SK-N-SH (cell line): ENCODE data around the gene SLC50A1. TPM values are rescaled to one million over a fixed set of nuclear protein-coding genes. Genes with fewer than 3 reads are reported as not detected.

Experiments used
- CTCF ChIA-PET: fragments of 300-600, 350-600 bp; formaldehyde crosslinking; extraction: SDS; loops from one replicate; lab custom pipeline; 2021; lab: Yijun Ruan, JAX
- POLR2A ChIA-PET: fragments of 350-600 bp; sonication (Branson Sonifier 250); formaldehyde crosslinking; extraction: SDS; loops from one replicate; lab custom pipeline; 2020; ENCODE audit warnings: antibody characterized with exemption, inconsistent platforms; lab: Yijun Ruan, JAX
- DNase-seq: peaks from one replicate; pipeline ENCODE4 v3.0.0; 2012
- H2AFZ ChIP-seq: fragments of 200-600 bp; sonication (generic); 2 replicates; pipeline ENCODE4 v1.8.1; 2016; ENCODE audit warnings: antibody characterized with exemption, mild to moderate bottlenecking, low read depth
- H3F3A ChIP-seq: fragments of 200-600 bp; sonication (generic); replicated peaks from 2 replicates; pipeline ENCODE3; 2016; ENCODE audit warnings: antibody characterized with exemption, mild to moderate bottlenecking; ENCODE audit not compliant: insufficient read depth
- H3K27ac ChIP-seq, 2 experiments: fragments of 200-500 bp in 1 of 2; fragments of 200-600 bp in 1 of 2; sonication (Bioruptor generic) in 1 of 2; sonication (generic), shearing (Covaris generic) in 1 of 2; 2 replicates each; pipeline versions ENCODE4 v1.5.1 to v1.6.1; 2014 to 2016; ENCODE audit warnings: low read depth in 2 of 2, inconsistent platforms in 1 of 2, low read length in 1 of 2, mild to moderate bottlenecking in 1 of 2, mixed read lengths in 1 of 2
- H3K27me3 ChIP-seq: fragments of 200-600 bp; sonication (generic), shearing (Covaris generic); 2 replicates; pipeline ENCODE4 v1.6.1; 2016; ENCODE audit warnings: mixed run types; ENCODE audit not compliant: insufficient read depth
- H3K36me3 ChIP-seq, 2 experiments: fragments of 200-500 bp in 1 of 2; fragments of 200-600 bp in 1 of 2; sonication (Bioruptor generic) in 1 of 2; sonication (generic) in 1 of 2; replicated peaks in 1 of 2; 2 replicates each; pipeline versions ENCODE3 to v1.5.1; 2014 to 2016; ENCODE audit warnings: low read length in 1 of 2, mild to moderate bottlenecking in 1 of 2; ENCODE audit not compliant: insufficient read depth in 2 of 2, control insufficient read depth in 1 of 2
- H3K4me1 ChIP-seq, 2 experiments: fragments of 200-500 bp in 1 of 2; fragments of 200-600 bp in 1 of 2; sonication (Bioruptor generic) in 1 of 2; sonication (generic), shearing (Covaris generic) in 1 of 2; 2 replicates each; pipeline versions ENCODE4 v1.5.1 to v1.6.1; 2014 to 2016; ENCODE audit warnings: low read depth in 1 of 2, low read length in 1 of 2, mixed run types in 1 of 2; ENCODE audit not compliant: insufficient read depth in 2 of 2, control insufficient read depth in 1 of 2
- H3K4me2 ChIP-seq: fragments of 200-600 bp; sonication (generic), shearing (Covaris generic); 2 replicates; pipeline ENCODE4 v1.6.1; 2017; ENCODE audit warnings: mixed run types
- H3K4me3 ChIP-seq, 2 experiments: fragments of 200-500 bp in 1 of 2; fragments of 200-600 bp in 1 of 2; sonication (Bioruptor generic) in 1 of 2; sonication (generic), shearing (Covaris generic) in 1 of 2; 2 replicates each; pipeline versions ENCODE4 v1.5.1 to v1.8.1; 2014 to 2016; ENCODE audit warnings: low read depth in 2 of 2, inconsistent platforms in 1 of 2, low read length in 1 of 2, mild to moderate bottlenecking in 1 of 2, mixed read lengths in 1 of 2, moderate library complexity in 1 of 2
- H3K79me2 ChIP-seq: fragments of 200-600 bp; sonication (generic); 2 replicates; pipeline ENCODE4 v1.8.1; 2017; ENCODE audit warnings: mild to moderate bottlenecking; ENCODE audit not compliant: insufficient read depth
- H3K9ac ChIP-seq: fragments of 200-600 bp; sonication (generic); 2 replicates; pipeline ENCODE4 v1.6.1; 2017; ENCODE audit warnings: mixed run types
- H3K9me2 ChIP-seq: fragments of 200-600 bp; sonication (generic); 2 replicates; pipeline ENCODE4 v1.6.1; 2017; ENCODE audit warnings: mixed run types
- H3K9me3 ChIP-seq: fragments of 200-600 bp; sonication (generic); 2 replicates; pipeline ENCODE4 v1.6.1; 2017; ENCODE audit warnings: mixed run types, mild to moderate bottlenecking, moderate library complexity
- H4K20me1 ChIP-seq: fragments of 200-600 bp; sonication (generic); 2 replicates; pipeline ENCODE4 v1.6.1; 2017; ENCODE audit warnings: mild to moderate bottlenecking, mixed run types; ENCODE audit not compliant: insufficient read depth
- CHD2 ChIP-seq: fragments of 150-350 bp; IDR thresholded peaks from 2 replicates; pipeline ENCODE4 v1.6.1; 2018; ENCODE audit warnings: low read length; ENCODE audit not compliant: partially characterized antibody
- EP300 ChIP-seq, 2 experiments: IDR thresholded peaks; 2 replicates each; pipeline versions ENCODE4 v1.4.0 to v1.6.1; 2012; ENCODE audit warnings: borderline replicate concordance in 1 of 2, low read depth in 1 of 2, low read length in 1 of 2
- FOSL2 ChIP-seq: IDR thresholded peaks from 2 replicates; pipeline ENCODE4 v1.4.0; 2012; ENCODE audit warnings: low read depth, mild to moderate bottlenecking, moderate library complexity, borderline replicate concordance
- FOXJ3 ChIP-seq: sonication (generic); formaldehyde crosslinking; IDR thresholded peaks from 2 replicates; pipeline ENCODE4 v1.5.1; 2020; ENCODE audit warnings: mild to moderate bottlenecking, missing genetic modification reagents
- FOXM1 ChIP-seq: IDR thresholded peaks from 2 replicates; pipeline ENCODE4 v1.4.0; 2012; ENCODE audit warnings: low read depth, mild to moderate bottlenecking
- GATA2 ChIP-seq: sonication (generic); formaldehyde crosslinking; IDR thresholded peaks from 2 replicates; pipeline ENCODE4 v1.5.0; 2020; ENCODE audit warnings: mild to moderate bottlenecking, missing genetic modification reagents
- JUND ChIP-seq: IDR thresholded peaks from 2 replicates; pipeline ENCODE4 v1.4.0; 2012
- MAX ChIP-seq: IDR thresholded peaks from 2 replicates; pipeline ENCODE4 v1.4.0; 2012; ENCODE audit warnings: low read depth
- MEF2A ChIP-seq: IDR thresholded peaks from 2 replicates; pipeline ENCODE4 v1.4.0; 2012; ENCODE audit warnings: low read depth, borderline replicate concordance
- NFIC ChIP-seq: IDR thresholded peaks from 2 replicates; pipeline ENCODE4 v1.4.0; 2012; ENCODE audit warnings: borderline replicate concordance
- NRF1 ChIP-seq: IDR thresholded peaks from 2 replicates; pipeline ENCODE4 v1.6.1; 2012; ENCODE audit warnings: low read depth, mild to moderate bottlenecking, low read length
- PBX3 ChIP-seq: IDR thresholded peaks from 2 replicates; pipeline ENCODE4; 2012
- RAD21 ChIP-seq: IDR thresholded peaks from 2 replicates; pipeline ENCODE4 v1.6.1; 2012; ENCODE audit warnings: mild to moderate bottlenecking, low read length
- RFX5 ChIP-seq: IDR thresholded peaks from 2 replicates; pipeline ENCODE4 v1.6.1; 2012; ENCODE audit warnings: mild to moderate bottlenecking, improper control_type of control experiment, low read length
- RXRA ChIP-seq: IDR thresholded peaks from 2 replicates; pipeline ENCODE4 v1.4.0; 2012; ENCODE audit warnings: low read depth, mild to moderate bottlenecking, borderline replicate concordance
- SIN3A ChIP-seq: IDR thresholded peaks from 2 replicates; pipeline ENCODE4 v1.6.1; 2012; ENCODE audit warnings: low read depth, mild to moderate bottlenecking, low read length, moderate library complexity, borderline replicate concordance
- TAF1 ChIP-seq: IDR thresholded peaks from 2 replicates; pipeline ENCODE4 v1.6.1; 2012; ENCODE audit warnings: low read depth, mild to moderate bottlenecking, low read length, moderate library complexity, borderline replicate concordance
- TCF12 ChIP-seq: IDR thresholded peaks from 2 replicates; pipeline ENCODE4 v1.4.0; 2012
- USF2 ChIP-seq: fragments of 150-350 bp; IDR thresholded peaks from 2 replicates; pipeline ENCODE4 v1.6.1; 2017; ENCODE audit warnings: antibody characterized with exemption, low read length, low read depth, borderline replicate concordance
- ZBTB33 ChIP-seq: IDR thresholded peaks from 2 replicates; pipeline ENCODE4 v1.4.0; 2012; ENCODE audit warnings: low read depth, borderline replicate concordance
- WGBS: methylation state at CpG from one replicate; pipeline ENCODE4 v1.1.6; 2017; ENCODE audit warnings: low lambda C conversion rate; 5-methylcytosine and 5-hydroxymethylcytosine counted together
- polyA plus RNA-seq, 3 experiments: library from polyadenylated mRNA; depleted of rRNA; stranded (reverse); fragments of >200 nt; gene quantifications; 2 replicates each; pipeline ENCODE4 v1.2.3, GENCODE V29; 2012

The SLC50A1 gene
- polyA plus RNA-seq, 1 of the 3 experiments (the other 2 are of a cell fraction) = 58.4 TPM

- peak overlapping the region; percentile 63 to 67 for H3K4me3 ChIP-seq
- peaks cover 19 to 45% of the 10 kb centered on the region in 2 experiments for H3K4me1 ChIP-seq
- H3K36me3 ChIP-seq = peaks cover 3 to 8% of the 10 kb centered on the region in 2 experiments
- H3K9me3 ChIP-seq = no peaks in the 10 kb centered on the region
- TF ChIP-seq TCF12 (no peak), FOSL2 (no peak), MAX (no peak; the same call in 1 of the 2 replicates), CHD2 (no peak), ZBTB33 (no peak), USF2 (no peak), RAD21 (no peak), JUND (no peak), FOXJ3 (CRISPR knock-in tag) (no peak), NRF1 (no peak), RXRA (no peak), TAF1 (no peak), MEF2A (no peak), FOXM1 (no peak), NFIC (no peak), GATA2 (no peak), SIN3A (no peak), RFX5 (no peak), EP300 (IDR thresholded peaks at IDR 0.05; ENCODE audit: borderline replicate concordance in 1 of 2, low read depth in 1 of 2, low read length in 1 of 2) (no peak), PBX3 (no peak)
- TF ChIP-seq, all 33 proteins: peak for 0
- no peaks in the 10 kb centered on the region for H3K27me3 ChIP-seq
- no peak for DNase-seq
- peaks cover 7% of the 10 kb centered on the region for H3F3A ChIP-seq
- peak overlapping the region; percentile 56 for H3K9ac ChIP-seq
- peak overlapping the region in 1 of 2 experiments; percentile 77; a peak in 2 of 4 replicates for H3K27ac ChIP-seq
- 12% methylated on average over 17 of the region's 17 CpGs for WGBS
- ChIA-PET CTCF (interaction anchor here (0.7 to 9.7 kb wide), 11 partner anchors 33 to 77 kb away, joined by 3 to 67 read pairs (median 5); partner anchors contain the start of genes EFNA3 and KRTCAP2), POLR2A (interaction anchor here (0.7 to 1.6 kb wide), 4 partner anchors 37 to 145 kb away, joined by 3 to 6 read pairs (median 4); partner anchors contain the start of genes FLAD1 and KRTCAP2)
- no peaks in the 10 kb centered on the region for H3K79me2 ChIP-seq
- H3K9me2 ChIP-seq = no peaks in the 10 kb centered on the region
- H3K4me2 ChIP-seq = peak overlapping the region; percentile 98
- H2AFZ ChIP-seq = peak overlapping the region; percentile 91
- no peaks in the 10 kb centered on the region for H4K20me1 ChIP-seq
Measured at GRCh38 chr1:155127967-155128754, 7.5 kb upstream of the SLC50A1 start.
